HG02610 (cell line): ENCODE measurements around the gene BICRA.
"Not testable (repeated sequence)": the region's sequence is repeated elsewhere in the genome, so short reads cannot be mapped to it uniquely, and the experiment has no call there.

Experiments
- ATAC-seq: cut with Tn5 transposase; IDR thresholded peaks from one replicate; pipeline ENCODE4 v1.9.1; 2021; ENCODE audit warnings: mild to moderate bottlenecking, moderate library complexity; ENCODE audit not compliant: unreplicated experiment

BICRA gene

DNA sequence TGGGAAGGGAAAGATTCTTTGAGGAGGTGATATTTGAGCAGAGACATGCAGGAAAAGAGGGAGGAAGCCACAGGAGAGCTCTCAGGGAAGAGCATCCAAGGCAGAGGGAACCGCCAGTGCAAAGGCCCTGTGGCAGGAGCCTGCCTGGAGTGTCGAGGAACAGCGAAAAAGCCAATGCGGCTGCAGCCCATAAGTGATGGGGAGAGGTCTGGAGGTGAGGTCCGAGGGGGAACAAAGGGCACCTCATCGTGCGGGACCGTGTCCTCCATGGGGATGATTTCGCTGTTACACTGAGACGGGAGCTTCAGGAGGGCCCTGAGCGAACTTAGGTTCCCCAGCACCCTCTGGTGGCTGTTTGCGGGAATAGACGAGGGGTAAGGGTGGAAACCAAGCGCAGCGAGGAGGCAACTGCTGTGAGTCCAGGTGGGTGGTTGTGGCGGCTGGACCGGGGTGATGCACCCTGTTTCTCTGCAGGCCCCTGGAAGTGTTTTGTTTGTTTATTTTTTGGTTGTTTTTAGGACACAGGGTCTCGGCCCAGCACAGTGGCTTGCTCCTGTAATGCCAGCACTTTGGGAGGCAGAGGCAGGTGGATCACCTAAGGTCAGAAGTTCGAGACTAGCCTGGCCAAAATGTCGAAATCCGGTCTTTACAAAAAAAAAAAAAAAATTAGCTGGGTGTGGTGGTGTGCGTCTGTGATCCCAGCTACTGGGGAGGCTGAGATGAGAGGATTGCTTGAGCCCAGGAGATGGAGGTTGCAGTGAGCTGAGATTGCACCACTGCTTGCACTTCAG is 98.4 kb downstream of the BICRA start:
- ATAC-seq = no peak

DNA sequence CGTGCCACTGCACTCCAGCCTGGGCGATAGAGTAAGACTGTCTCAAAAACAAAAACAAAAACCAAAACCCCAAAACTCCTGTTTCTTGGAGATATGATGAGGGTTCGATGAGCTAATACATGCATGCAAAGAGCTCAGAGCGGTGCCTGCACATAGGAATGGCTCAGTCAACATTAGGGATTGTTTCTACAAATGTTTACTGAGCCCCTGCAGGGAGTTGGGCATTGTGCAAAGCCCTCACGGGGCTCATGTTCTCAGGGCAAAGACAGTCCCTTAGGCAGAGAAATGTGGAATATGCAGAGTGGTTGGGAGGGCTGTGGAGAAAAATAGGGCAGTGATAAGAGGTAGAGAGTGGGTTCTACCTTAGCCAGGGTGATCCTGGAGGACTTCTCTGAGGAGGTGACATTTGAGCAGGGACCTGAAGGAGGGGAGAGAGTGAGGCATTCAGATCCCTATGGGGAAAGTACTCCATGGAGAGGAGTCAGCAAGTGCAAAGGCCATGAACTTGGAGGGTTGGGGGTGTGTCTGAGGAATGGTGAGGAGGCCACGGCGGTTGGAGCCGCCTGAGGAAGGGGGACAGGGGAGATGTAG is 102.8 kb downstream of the BICRA start:
- ATAC-seq = no peak

DNA sequence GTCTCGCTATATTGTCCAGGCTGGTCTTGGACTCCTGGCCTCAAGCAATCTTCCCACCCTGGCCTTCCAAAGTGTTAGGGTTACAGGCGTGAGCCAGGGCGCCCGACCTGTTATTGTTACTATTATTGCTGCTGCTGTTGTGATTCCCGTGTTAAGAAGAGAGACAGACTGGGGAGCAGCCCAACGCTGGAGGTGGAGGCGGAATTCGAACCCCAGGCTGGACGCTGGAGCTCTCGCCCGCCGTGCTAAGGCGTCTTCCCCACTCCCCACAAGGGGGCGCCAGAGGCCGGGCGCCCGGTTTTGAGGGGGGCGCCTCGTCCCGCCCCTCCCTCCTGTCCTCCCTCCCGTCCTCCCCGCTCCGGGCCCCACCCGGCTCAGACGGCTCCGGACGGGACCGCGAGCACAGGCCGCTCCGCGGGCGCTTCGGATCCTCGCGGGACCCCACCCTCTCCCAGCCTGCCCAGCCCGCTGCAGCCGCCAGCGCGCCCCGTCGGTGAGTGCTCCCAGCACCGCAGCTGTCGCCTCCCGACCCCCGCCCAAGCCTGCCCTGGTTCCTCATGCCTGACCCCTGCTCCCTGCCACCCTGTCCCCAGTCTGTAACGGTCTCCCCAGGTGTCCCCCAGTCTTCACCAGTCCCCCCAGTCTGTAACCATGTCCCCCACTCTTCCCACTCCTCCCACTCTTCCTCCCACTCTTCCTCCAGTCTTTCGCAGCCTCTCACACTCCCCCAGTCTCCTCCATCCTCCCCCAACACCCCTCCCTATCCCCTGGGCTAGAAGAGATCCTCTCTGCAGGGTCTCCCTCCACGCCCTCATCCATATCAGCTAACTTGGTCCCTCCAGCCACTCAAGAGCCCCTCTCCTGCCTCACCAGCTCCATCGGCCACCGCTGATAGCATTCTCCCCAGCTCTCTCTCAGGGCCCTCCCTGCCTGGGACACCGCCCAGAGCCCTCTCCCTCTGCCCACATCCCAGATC is 104.4 kb downstream of the BICRA start, which contains the start of gene EHD2:
Gene EHD2 (plus strand): TSS at position 377 of the 976 bp plus-strand sequence. CDS start 3,191 bp downstream, outside the sequence.
- no peak for ATAC-seq

DNA sequence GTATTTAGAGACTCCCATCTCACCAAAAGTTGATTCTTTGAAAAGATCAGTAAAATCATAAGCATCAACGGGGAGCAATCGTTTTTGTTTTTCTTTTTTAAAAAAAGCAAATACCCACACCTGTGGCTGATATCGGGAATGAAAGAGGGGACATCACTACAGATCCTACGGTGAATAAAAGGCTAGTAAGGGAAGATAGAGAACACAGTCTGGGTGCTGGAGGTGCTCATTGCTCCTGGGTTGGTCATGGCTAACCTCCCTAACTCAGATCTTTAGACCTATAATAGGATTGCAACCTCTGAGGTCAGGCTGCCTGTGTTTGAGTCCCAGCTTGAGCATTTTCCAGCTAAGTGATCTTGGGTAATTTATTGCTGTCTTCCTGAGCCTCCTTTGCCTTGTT is 105.4 kb downstream of the BICRA start:
- ATAC-seq = no peak

DNA sequence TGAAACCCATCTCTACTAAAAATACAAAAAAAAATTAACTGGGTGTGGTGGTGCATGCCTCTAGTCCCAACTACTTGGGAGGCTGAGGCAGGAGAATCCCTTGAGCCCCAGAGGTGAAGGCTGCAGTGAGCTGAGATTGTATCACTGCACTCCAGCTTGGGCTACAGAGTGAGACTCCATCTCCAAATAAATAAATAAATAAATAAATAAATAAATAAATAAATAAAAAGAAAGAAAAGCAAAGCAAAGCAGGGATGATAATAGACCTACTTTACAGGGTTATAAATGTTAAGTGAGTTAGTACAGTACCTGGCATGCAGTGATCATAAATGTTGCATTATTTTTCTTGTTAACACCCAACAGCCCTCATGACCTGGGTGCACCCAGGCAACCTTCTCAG is 105.9 kb downstream of the BICRA start:
- ATAC-seq = not testable (repeated sequence)

GRCh38 chr19:47716270-47716937 is 107.5 kb downstream of the BICRA start:
- ATAC-seq = no peak

GRCh38 chr19:47718415-47719046 is 109.6 kb downstream of the BICRA start:
- not testable (repeated sequence) for ATAC-seq

DNA sequence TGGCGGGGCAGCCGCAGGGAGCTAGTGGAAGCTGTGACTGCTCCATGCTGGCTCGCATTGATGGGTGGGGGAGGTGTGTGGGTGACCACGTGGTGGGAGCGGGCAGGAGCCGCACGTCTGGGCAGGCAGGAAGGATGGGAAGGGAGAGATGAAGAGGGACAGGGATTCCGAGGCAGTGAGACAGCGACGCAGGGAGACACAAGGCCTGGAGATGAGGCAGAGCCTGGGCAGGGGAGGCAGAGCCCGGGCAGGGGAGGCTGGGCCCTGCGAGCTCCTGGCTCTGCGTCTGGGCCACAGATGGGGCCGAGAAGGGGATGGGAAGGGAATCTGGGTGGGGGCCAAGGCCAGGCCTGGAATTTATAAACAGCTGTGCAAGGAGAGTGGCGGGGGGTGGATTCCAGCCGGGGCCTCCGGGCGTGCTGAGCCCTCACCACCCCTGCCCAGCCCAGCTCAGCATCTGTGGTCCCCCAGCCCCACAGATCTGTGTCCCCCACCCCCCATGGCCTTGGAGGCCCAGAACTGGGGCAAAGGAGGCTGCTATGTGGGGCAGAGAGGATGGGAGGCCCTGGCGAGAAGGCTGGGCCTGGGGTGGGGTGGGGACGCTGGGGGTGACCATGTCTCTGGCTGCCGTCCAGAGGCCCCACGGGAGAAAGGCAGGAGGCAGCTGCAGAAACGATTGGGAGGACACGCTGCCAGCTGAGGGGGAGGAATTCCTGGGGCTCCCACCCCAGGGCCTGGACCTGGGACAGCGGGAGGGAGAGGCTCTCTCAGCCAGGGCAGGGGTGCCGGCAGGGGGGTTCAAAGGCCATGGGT is 110.3 kb downstream of the BICRA start:
- no peak for ATAC-seq

DNA sequence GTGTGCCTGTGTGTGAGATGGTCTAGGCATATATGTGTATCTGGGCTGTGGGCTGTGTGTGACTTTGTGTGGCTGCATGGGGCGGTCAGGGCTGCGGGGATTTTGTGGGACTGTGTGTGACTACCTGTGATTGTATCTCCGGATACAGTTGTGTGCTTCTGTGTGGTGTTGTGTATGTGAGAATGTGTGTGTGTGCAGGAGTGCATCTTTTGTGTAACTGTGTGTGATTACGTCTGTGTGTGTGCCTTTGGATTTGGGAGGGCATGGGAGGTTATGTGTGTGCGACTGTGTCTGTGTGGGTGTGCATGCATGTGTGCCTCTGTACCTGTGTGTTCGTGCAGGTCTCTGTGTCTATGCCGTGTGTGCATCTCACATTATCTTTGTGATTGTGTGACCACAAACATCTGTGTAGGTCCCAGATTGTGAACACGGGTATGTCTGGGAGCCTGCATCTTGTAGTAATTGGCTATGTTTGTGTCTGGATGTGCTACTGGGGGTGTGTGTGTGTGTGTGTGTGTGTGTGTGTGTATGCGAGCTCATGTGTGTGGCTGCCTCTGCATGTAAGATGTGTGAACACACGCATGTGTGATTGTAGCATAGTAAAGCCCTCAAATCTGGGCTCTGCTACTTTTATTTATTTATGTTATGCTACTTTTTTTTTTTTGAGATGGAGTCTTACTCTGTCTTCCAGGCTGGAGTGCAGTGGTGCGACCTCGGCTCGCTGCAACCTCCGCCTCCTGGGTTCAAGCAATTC is 111.9 kb downstream of the BICRA start:
- ATAC-seq = no peak

DNA sequence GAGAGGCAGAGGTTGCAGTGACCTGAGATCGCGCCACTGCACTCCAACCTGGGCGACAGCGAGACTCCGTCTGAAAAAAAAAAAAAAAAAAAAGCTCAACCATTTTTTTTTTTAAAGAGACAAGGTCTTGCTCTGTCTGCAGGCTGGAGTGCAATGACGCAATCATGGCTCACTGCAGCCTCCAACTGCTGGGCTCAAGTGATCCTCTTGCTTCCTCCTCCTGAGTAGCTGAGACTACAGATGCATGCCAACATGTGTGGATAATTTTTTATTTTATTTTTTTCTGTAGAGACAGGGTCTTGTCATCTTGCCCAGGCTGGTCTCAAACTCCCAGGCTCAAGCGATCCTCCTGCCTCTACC is 114.6 kb downstream of the BICRA start:
- no peak for ATAC-seq

- ATAC-seq = no peak
Observed at GRCh38 chr19:47725759-47726401, 116.9 kb downstream of the BICRA start.

DNA sequence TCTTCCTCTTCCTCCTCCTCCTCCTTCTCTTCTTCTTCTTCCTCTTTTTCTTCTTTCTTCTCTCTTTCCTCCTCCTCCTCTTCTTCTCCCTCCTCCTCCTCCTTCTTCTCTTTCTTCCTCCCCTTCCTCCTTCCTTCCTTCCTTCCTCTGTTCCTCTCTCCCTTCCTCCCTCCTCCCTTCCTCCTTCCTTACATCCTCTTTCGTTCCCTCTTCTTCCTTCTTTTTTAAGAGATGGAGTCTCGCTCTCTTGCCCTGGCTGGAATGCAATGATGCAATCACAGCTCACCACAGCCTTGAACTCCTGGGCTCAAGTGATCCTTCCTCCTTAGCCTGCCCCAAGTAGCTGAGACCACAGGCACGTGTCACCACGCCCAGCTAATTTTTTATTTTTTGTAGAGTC is 117.5 kb downstream of the BICRA start:
- no peak for ATAC-seq

DNA sequence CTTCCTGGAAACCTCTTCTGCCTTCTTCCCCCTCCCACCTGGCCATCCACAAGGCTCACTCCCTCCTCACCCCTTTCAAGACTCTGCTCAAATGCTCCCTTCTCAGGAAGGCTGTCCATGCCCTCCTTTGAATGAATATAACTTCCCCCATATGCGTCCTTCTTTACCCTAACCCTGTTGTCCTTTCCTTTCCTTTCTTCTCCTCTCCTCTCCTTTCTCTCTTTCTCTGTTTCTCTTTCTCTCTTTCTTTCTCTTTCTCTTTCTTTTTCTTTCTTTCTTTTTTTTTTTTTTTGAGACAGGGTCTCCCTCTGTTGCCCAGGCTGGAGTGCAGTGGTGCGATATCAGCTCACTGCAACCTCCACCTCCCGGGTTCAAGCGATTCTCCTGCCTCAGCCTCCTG is 119.4 kb downstream of the BICRA start:
- not testable (repeated sequence) for ATAC-seq

- ATAC-seq = no peak
Observed at GRCh38 chr19:47729468-47729798, 120.5 kb downstream of the BICRA start.

DNA sequence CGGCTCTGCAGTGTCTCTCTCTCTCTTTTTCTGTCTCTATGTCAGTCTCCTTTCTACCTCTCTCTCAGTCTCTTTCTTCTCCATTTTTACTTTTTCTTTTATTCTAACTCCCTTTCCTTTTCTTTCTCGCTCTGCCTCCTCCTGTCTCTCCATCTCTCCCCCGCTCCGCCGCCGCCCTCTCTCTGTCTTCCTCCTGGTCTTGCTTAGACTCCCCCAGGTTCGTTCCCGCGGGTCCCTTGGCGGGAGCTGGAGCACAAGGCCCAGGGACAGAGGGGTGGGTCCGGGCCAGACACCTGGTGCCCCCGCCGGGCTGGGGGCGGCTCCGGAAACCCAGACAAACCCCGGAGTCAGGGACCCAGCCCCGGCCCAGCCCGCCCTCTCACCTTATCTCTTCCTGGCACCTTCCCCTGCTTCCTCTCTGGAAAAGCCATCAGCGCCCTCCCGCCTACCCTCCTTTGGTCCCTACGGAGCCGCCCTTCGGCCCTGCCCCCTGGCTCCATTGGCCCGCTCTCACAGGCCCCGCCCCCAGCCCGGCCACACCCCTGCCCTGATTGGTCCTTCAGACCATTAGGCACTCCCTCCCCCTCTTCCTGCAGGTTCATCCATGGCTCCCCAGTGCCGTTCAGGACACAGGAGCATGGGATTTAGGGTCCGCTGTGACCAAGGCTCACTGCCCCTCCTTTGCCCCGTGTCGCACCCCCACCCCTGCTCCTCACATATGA is 121.0 kb downstream of the BICRA start:
- ATAC-seq = no peak

DNA sequence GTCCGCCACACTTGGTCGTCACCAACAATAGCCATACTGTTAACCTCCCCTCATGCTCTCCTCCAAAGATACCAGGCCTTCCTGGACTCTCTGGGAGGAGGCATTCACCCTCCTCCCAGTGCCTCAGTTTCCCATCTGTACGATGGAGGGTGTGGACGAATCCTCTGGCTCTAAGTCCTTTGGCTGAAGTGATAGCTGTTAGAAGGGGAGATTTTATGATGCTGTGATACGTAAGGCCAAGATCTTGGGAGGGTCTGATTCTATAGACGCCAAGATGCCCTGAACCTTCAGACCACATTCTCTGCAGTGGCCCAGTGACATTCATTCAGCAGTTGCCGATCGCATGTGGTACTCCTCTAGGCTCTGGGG is 121.6 kb downstream of the BICRA start:
- no peak for ATAC-seq

- ATAC-seq = no peak
Observed at GRCh38 chr19:47730910-47731309, 122.0 kb downstream of the BICRA start.

GRCh38 chr19:47735131-47735530 is 126.2 kb downstream of the BICRA start:
- ATAC-seq = no peak
